Tibial nerve (tissue), 4 donors: ENCODE measurements around the gene TRIM59. TPM values are rescaled to one million over a fixed set of nuclear protein-coding genes. Genes with fewer than 3 reads are reported as not detected.

Experiments used
- DNase-seq, 2 donors: peaks; one replicate each; pipeline ENCODE4 v3.0.0-alpha.2; 2019; ENCODE audit warnings: low spot score in 2 of 2
- H3K27ac ChIP-seq, 4 donors: fragments of 200-600 bp; sonication (generic) in 3 of 4; one replicate each; pipeline ENCODE4 v1.5.1; 2017 to 2019; ENCODE audit warnings: mild to moderate bottlenecking in 1 of 4
- H3K27me3 ChIP-seq, 2 donors: fragments of 200-600 bp; sonication (generic) in 1 of 2; one replicate each; pipeline versions ENCODE4 v1.5.1 to v1.6.0; 2017 to 2019
- H3K36me3 ChIP-seq, 3 donors: fragments of 200-600 bp; sonication (generic); one replicate each; pipeline ENCODE4 v1.5.1; 2018 to 2019
- H3K4me1 ChIP-seq, 4 donors: fragments of 200-600 bp; sonication (generic) in 3 of 4; one replicate each; pipeline ENCODE4 v1.5.1; 2017 to 2019
- H3K4me3 ChIP-seq, 4 donors: fragments of 200-600 bp; sonication (generic) in 3 of 4; one replicate each; pipeline ENCODE4 v1.5.1; 2017 to 2019; ENCODE audit warnings: mild to moderate bottlenecking in 1 of 4, moderate library complexity in 1 of 4
- H3K9me3 ChIP-seq, 4 donors: fragments of 200-600 bp; sonication (generic) in 3 of 4; one replicate each; pipeline ENCODE4 v1.5.1; 2017 to 2019
- CTCF ChIP-seq, 5 experiments: fragments of 200-600 bp in 3 of 5; fragments of 450-650 bp in 2 of 5; sonication (generic) in 3 of 5; IDR thresholded peaks; one replicate each; pipeline ENCODE4 v1.5.1; 2016 to 2019; ENCODE audit warnings: antibody characterized with exemption in 5 of 5, mild to moderate bottlenecking in 3 of 5, moderate library complexity in 2 of 5
- EP300 ChIP-seq, 2 donors: sonication (generic); formaldehyde crosslinking; IDR thresholded peaks; one replicate each; pipeline ENCODE4 v1.6.1; 2017; ENCODE audit warnings: antibody characterized with exemption in 2 of 2, mild to moderate bottlenecking in 1 of 2
- POLR2A ChIP-seq, 2 donors: fragments of 450-650 bp; IDR thresholded peaks; one replicate each; pipeline ENCODE4 v1.6.1; 2017; ENCODE audit warnings: antibody characterized with exemption in 2 of 2, mild to moderate bottlenecking in 2 of 2, moderate library complexity in 2 of 2
- WGBS, 2 donors: methylation state at CpG; one replicate each; pipeline ENCODE4 v1.1.5; 2018; 5-methylcytosine and 5-hydroxymethylcytosine counted together
- total RNA-seq, 4 donors: library from RNA; depleted of rRNA; stranded (reverse); fragments of >200 nt; gene quantifications; one replicate each; pipeline ENCODE4 v1.1.0, GENCODE V29; 2016

The TRIM59 gene
- total RNA-seq, 4 donors from 2014 or later = 0.42 to 2.0 (median 1.6) TPM; not detected in 1

GRCh38 chr3:160412477-160412876 is 37.1 kb downstream of the TRIM59 start:
- TF ChIP-seq POLR2A (IDR thresholded peaks at IDR 0.05) = no peak
- no peak for TF ChIP-seq CTCF (IDR thresholded peaks at IDR 0.05)
- no peak for TF ChIP-seq EP300 (IDR thresholded peaks at IDR 0.05)
- no peak overlapping the region for H3K4me3 ChIP-seq
- H3K27me3 ChIP-seq = no peaks in the 10 kb centered on the region
- no peaks in the 10 kb centered on the region for H3K9me3 ChIP-seq
- H3K27ac ChIP-seq = no peak overlapping the region
- DNase-seq = no peak
- H3K4me1 ChIP-seq = no peaks in the 10 kb centered on the region
- H3K36me3 ChIP-seq = peaks cover 0 to 16% (median 0%) of the 10 kb centered on the region in 3 donors
- WGBS, 2 donors = 54 to 89% methylated on average over 1 of the region's 1 CpG

GRCh38 chr3:160409812-160410610 is 39.6 kb downstream of the TRIM59 start:
- no peak for TF ChIP-seq POLR2A (IDR thresholded peaks at IDR 0.05)
- TF ChIP-seq EP300 (IDR thresholded peaks at IDR 0.05) = no peak
- TF ChIP-seq CTCF (IDR thresholded peaks at IDR 0.05) = no peak
- DNase-seq = no peak
- H3K4me3 ChIP-seq = no peak overlapping the region
- H3K27me3 ChIP-seq = no peaks in the 10 kb centered on the region
- H3K9me3 ChIP-seq = no peaks in the 10 kb centered on the region
- no peak overlapping the region for H3K27ac ChIP-seq
- H3K4me1 ChIP-seq = no peaks in the 10 kb centered on the region
- WGBS, 2 donors = 73 to 75% methylated on average over 10 of the region's 10 CpGs
- H3K36me3 ChIP-seq = peaks cover 0 to 14% (median 0%) of the 10 kb centered on the region in 3 donors

- H3K4me3 ChIP-seq = no peak overlapping the region
- no peak for TF ChIP-seq EP300 (IDR thresholded peaks at IDR 0.05)
- no peak for TF ChIP-seq CTCF (IDR thresholded peaks at IDR 0.05)
- TF ChIP-seq POLR2A (IDR thresholded peaks at IDR 0.05) = no peak
- H3K27me3 ChIP-seq = peaks cover 0 to 4% of the 10 kb centered on the region in 2 donors
- DNase-seq = no peak
- H3K36me3 ChIP-seq = peaks cover 0 to 4% (median 0%) of the 10 kb centered on the region in 3 donors
- H3K4me1 ChIP-seq = peaks cover 0 to 25% (median 16%) of the 10 kb centered on the region in 4 donors
- no peaks in the 10 kb centered on the region for H3K9me3 ChIP-seq
- no peak overlapping the region for H3K27ac ChIP-seq
- WGBS, 2 donors = 54 to 57% methylated on average over 7 of the region's 7 CpGs
Observed at GRCh38 chr3:160403796-160404470, 45.7 kb downstream of the TRIM59 start.

DNA sequence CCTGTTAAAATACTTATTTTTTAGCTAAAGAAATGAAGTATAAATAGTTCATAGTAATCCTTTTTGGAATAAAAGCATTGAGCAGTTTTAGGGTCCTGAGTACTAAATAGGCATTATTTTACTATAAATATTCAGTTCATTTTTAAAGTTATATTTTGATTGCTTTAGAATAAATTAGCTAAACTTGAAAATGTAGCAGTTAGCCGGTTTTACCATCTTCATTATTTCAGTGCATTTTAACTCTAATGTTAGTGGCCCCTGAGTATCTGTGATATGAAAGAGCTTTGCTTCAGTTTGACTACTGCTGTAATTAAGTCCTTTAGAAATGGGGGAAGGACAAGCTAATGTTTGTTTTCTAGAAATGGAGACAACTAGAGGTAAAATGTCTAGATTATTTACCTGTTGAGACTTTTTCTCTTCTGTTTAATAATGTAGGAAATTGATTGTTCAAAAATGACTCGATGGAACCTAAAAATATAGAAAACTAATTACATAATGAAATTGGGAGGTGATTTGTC is 46.5 kb downstream of the TRIM59 start:
- no peak overlapping the region for H3K27ac ChIP-seq
- H3K4me3 ChIP-seq = no peak overlapping the region
- DNase-seq = no peak

More for the DNA sequence above, 46.5 kb downstream of the TRIM59 start:
- Histone ChIP-seq H3K9me3 (no peaks in the 10 kb centered on the region), H3K36me3 (peaks cover 0 to 4% (median 0%) of the 10 kb centered on the region in 3 donors), H3K4me1 (peaks cover 0 to 30% (median 20%) of the 10 kb centered on the region in 4 donors), H3K27me3 (peaks cover 0 to 4% of the 10 kb centered on the region in 2 donors)
- 62 to 69% methylated on average over 2 of the region's 2 CpGs for WGBS, 2 donors
- no peak for TF ChIP-seq POLR2A (IDR thresholded peaks at IDR 0.05)
- no peak for TF ChIP-seq CTCF (IDR thresholded peaks at IDR 0.05)
